Upper lobe of left lung (tissue), 6 donors: ENCODE measurements around the gene PLEKHH2. TPM values are rescaled to one million over a fixed set of nuclear protein-coding genes. Genes with fewer than 3 reads are reported as not detected.
A peak's percentile ranks its signal among the peaks of the same experiment; 100 is the strongest.
"Not testable (repeated sequence)": the region's sequence is repeated elsewhere in the genome, so short reads cannot be mapped to it uniquely, and the experiment has no call there.

Source experiments
- ATAC-seq, 2 donors: fragments of 200-7000 bp; cut with Tn5 transposase; one replicate each; pipeline ENCODE4 v1.9.1; 2022; ENCODE audit warnings: mild to moderate bottlenecking in 2 of 2, moderate library complexity in 2 of 2; ENCODE audit not compliant: low FRiP score in 2 of 2
- DNase-seq, 2 donors: peaks; one replicate each; pipeline ENCODE4 v3.0.0-alpha.2; 2019 to 2020
- H3K27ac ChIP-seq, 4 donors: fragments of 200-600 bp; sonication (generic); one replicate each; pipeline ENCODE4 v1.5.1; 2016 to 2019
- H3K27me3 ChIP-seq, 4 donors: fragments of 200-600 bp; sonication (generic); one replicate each; pipeline ENCODE4 v1.5.1; 2017 to 2019
- H3K36me3 ChIP-seq, 4 donors: fragments of 200-600 bp; sonication (generic); one replicate each; pipeline ENCODE4 v1.5.1; 2016 to 2019
- H3K4me1 ChIP-seq, 4 donors: fragments of 200-600 bp; sonication (generic); one replicate each; pipeline ENCODE4 v1.5.1; 2018 to 2019
- H3K4me3 ChIP-seq, 4 donors: fragments of 200-600 bp; sonication (generic); one replicate each; pipeline ENCODE4 v1.5.1; 2017 to 2019; ENCODE audit warnings: mild to moderate bottlenecking in 2 of 4, moderate library complexity in 1 of 4
- H3K9me3 ChIP-seq, 4 donors: fragments of 200-600 bp; sonication (generic); one replicate each; pipeline ENCODE4 v1.5.1; 2018 to 2019
- EP300 ChIP-seq, 4 donors: sonication (generic); formaldehyde crosslinking; IDR thresholded peaks; one replicate each; pipeline ENCODE4 v1.5.1; 2017; ENCODE audit warnings: antibody characterized with exemption in 4 of 4, control low read depth in 2 of 4
- POLR2A ChIP-seq, 4 donors: fragments of 450-650 bp; IDR thresholded peaks; one replicate each; pipeline ENCODE4 v1.5.1; 2016 to 2017; ENCODE audit warnings: antibody characterized with exemption in 4 of 4, mild to moderate bottlenecking in 2 of 4
- POLR2AphosphoS5 ChIP-seq, 2 donors: sonication (generic); formaldehyde crosslinking; IDR thresholded peaks; one replicate each; pipeline ENCODE4 v1.5.1; 2017; ENCODE audit warnings: antibody characterized with exemption in 2 of 2
- WGBS, 2 donors: methylation state at CpG; one replicate each; pipeline ENCODE4 v1.1.5; 2017 to 2018; 5-methylcytosine and 5-hydroxymethylcytosine counted together
- total RNA-seq, 6 donors: library from RNA; depleted of rRNA in 4 of 6; stranded (reverse); fragments of >200 nt in 4 of 6; gene quantifications; one replicate each; pipeline versions ENCODE4 v1.1.0 to v1.2.1, GENCODE V29; 2016 to 2021
- TF ChIP-seq, protein P1 (sequence below), 6 experiments: fragments of 450-650 bp in 4 of 6; fragments of 200-600 bp in 2 of 6; sonication (generic) in 2 of 6; IDR thresholded peaks; one replicate each; pipeline ENCODE4 v1.5.1; 2016 to 2019; ENCODE audit warnings: antibody characterized with exemption in 6 of 6
- donor health status: DM: no; HTN: no; CAD: no; lungs with moderate emphysema.
- donor health status: DM: no; HTN: yes; CAD: no; lungs with severe emphysema.

The PLEKHH2 gene
- total RNA-seq, 6 donors from 2014 or later: 32.2 to 273 (median 39.2) TPM

DNA sequence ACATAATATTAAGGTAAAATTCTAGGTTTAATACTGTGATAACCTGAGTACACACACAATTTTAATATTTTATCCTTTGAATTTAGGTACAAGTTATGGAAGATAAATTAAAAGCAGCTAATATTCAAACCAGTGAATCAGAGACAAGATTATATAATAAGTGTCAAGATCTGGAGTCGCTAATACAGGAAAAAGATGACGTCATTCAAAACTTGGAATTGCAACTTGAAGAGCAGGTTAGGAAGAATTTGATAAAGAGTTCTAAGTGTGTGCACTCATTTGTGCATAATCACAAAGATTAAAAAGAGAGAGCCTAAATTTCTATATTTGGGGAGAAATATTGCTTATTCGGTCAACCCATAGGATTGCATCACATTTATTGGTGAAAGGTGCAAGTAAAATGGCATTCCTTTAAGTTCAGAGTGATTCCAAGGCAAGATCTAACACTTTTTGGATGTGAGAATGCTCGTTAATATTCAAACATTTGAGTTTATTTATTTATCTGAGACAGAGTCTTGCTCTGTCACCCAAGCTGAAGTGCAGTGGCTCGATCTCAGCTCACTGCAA lies 55.5 kb downstream of the PLEKHH2 start:
- H3K36me3 ChIP-seq: peaks cover 0 to 4% (median 0%) of the 10 kb centered on the region in 4 donors
- no peaks in the 10 kb centered on the region for H3K9me3 ChIP-seq
- no peak overlapping the region for H3K4me3 ChIP-seq
- no peaks in the 10 kb centered on the region for H3K4me1 ChIP-seq
- H3K27me3 ChIP-seq: no peaks in the 10 kb centered on the region
- H3K27ac ChIP-seq: no peak overlapping the region
- DNase-seq (no peak), ATAC-seq (no peak)
- 62 to 69% methylated on average over 5 of the region's 5 CpGs for WGBS, 2 donors
- TF ChIP-seq, protein P1, sequence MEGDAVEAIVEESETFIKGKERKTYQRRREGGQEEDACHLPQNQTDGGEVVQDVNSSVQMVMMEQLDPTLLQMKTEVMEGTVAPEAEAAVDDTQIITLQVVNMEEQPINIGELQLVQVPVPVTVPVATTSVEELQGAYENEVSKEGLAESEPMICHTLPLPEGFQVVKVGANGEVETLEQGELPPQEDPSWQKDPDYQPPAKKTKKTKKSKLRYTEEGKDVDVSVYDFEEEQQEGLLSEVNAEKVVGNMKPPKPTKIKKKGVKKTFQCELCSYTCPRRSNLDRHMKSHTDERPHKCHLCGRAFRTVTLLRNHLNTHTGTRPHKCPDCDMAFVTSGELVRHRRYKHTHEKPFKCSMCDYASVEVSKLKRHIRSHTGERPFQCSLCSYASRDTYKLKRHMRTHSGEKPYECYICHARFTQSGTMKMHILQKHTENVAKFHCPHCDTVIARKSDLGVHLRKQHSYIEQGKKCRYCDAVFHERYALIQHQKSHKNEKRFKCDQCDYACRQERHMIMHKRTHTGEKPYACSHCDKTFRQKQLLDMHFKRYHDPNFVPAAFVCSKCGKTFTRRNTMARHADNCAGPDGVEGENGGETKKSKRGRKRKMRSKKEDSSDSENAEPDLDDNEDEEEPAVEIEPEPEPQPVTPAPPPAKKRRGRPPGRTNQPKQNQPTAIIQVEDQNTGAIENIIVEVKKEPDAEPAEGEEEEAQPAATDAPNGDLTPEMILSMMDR (IDR thresholded peaks at IDR 0.05): no peak
- TF ChIP-seq POLR2AphosphoS5 (IDR thresholded peaks at IDR 0.05) (no peak), POLR2A (IDR thresholded peaks at IDR 0.05) (no peak), EP300 (IDR thresholded peaks at IDR 0.05) (no peak)

DNA sequence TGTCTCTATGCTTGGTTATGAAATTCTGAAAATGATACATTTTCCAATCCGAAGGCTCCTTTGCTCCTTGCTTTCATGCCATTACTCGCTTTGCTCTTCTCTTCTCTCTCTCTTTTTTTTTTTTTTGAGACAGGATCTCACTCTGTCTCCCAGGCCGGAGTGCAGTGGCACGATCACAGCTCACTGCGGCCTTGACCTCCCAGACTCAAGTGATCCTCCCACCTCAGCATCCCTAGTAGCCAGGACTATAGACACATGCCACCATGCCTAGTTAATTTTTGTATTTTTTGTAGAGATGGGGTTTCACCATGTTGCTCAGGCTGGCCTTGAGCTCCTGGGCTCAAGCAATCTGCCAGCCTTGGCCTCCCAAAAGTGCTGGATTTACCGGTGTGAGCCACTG lies 61.1 kb downstream of the PLEKHH2 start:
- H3K9me3 ChIP-seq, H3K27me3 ChIP-seq, ATAC-seq, H3K27ac ChIP-seq, H3K36me3 ChIP-seq, H3K4me3 ChIP-seq, H3K4me1 ChIP-seq, DNase-seq: not testable (repeated sequence)
- WGBS, 2 donors: 82 to 84% methylated on average over 6 of the region's 6 CpGs

DNA sequence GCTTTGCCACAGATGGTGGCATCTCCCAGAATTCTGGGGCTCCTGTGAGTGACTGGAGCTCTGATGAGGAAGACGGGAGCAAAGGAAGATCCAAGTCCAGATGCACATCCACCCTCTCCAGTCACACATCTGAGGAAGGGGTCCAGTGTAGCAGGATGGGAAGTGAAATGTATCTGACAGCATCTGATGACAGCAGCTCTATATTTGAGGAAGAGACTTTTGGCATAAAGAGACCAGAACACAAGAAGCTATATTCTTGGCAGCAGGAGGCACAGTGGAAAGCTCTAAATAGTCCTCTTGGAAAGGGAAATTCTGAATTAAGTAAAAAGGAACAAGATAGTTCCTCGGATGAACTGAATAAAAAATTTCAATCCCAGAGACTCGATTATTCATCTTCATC lies 62.7 kb downstream of the PLEKHH2 start:
- DNase-seq: no peak
- no peaks in the 10 kb centered on the region for H3K27me3 ChIP-seq
- 64 to 70% methylated on average over 3 of the region's 3 CpGs for WGBS, 2 donors
- TF ChIP-seq, protein P1 (IDR thresholded peaks at IDR 0.05): no peak
- TF ChIP-seq POLR2AphosphoS5 (IDR thresholded peaks at IDR 0.05) (no peak), POLR2A (IDR thresholded peaks at IDR 0.05) (no peak), EP300 (IDR thresholded peaks at IDR 0.05) (no peak)
- no peaks in the 10 kb centered on the region for H3K9me3 ChIP-seq
- ATAC-seq: no peak
- H3K4me1 ChIP-seq: no peaks in the 10 kb centered on the region
- no peak overlapping the region for H3K4me3 ChIP-seq
- H3K36me3 ChIP-seq: peaks cover 0 to 4% (median 0%) of the 10 kb centered on the region in 4 donors
- no peak overlapping the region for H3K27ac ChIP-seq

DNA sequence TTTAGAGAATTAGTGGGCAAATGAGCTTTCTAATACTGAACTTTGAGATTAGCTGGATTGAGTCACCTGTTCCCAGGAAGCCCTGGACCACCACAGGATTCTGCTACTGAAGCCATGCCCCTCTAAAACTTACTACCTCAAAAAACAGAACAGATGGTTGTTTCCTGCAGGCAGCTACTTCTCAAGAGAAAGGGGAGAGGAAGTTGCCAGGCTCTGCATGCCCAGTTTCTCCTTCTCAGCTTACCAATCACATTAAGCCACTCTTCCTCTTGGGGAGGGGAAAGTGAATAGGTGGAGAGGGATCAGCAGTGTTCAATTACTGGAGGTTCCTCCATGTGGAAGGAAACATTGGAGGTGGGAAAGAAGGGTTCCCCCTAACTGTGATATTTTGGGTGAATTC lies 64.1 kb downstream of the PLEKHH2 start:
- peak overlapping the region in 1 of 4 donors; percentile 13 for H3K27ac ChIP-seq
- DNase-seq: no peak
- H3K4me1 ChIP-seq: no peaks in the 10 kb centered on the region
- TF ChIP-seq EP300 (IDR thresholded peaks at IDR 0.05): no peak
- TF ChIP-seq POLR2AphosphoS5 (IDR thresholded peaks at IDR 0.05): no peak
- TF ChIP-seq, protein P1 (IDR thresholded peaks at IDR 0.05): no peak
- no peak for TF ChIP-seq POLR2A (IDR thresholded peaks at IDR 0.05)
- H3K27me3 ChIP-seq: no peaks in the 10 kb centered on the region
- no peak overlapping the region for H3K4me3 ChIP-seq
- ATAC-seq: no peak
- no peaks in the 10 kb centered on the region for H3K36me3 ChIP-seq
- H3K9me3 ChIP-seq: no peaks in the 10 kb centered on the region

DNA sequence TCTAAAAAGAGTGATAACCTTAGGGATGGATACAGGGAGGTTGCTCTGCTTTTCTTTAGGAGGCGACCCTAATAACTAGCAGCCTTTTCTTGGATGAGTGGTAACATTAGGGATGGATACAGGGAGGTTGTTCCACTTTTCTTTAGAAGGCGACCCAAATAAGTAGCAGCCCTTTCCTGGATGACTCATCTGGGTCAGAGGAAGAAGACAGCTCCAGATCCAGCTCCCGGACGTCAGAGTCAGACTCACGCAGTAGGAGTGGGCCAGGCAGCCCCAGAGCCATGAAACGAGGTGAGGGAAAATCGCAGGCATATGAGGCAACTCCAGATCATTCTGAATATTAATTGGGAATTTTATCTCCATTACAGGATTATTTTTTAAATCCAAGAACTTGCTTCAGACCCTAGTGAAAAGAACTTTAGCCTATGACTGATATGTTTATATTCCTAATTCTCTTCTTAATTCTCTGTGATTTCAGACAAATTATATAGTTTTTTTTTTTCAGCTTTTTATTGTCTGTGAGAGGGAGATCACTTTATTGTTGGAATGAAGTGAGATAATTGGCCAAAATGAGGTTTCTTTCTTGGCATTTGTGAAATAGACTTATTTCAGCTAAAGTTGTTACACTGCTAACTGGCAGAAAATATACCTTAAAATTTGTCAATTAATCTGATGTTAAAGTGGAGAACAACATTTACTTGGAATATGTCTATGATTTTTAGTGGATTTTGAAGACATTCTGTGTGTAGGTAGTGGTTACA lies 70.4 kb downstream of the PLEKHH2 start:
- DNase-seq: peak in 1 of 2 donors; percentile 29
- Histone ChIP-seq H3K4me1 (peaks cover 0 to 2% (median 0%) of the 10 kb centered on the region in 4 donors), H3K27ac (peak overlapping the region in 3 of 4 donors; percentile 17 to 35 (median 31)), H3K36me3 (peaks cover 0 to 10% (median 0%) of the 10 kb centered on the region in 4 donors), H3K9me3 (no peaks in the 10 kb centered on the region), H3K4me3 (no peak overlapping the region), H3K27me3 (no peaks in the 10 kb centered on the region)
- TF ChIP-seq, protein P1 (IDR thresholded peaks at IDR 0.05): no peak
- TF ChIP-seq POLR2AphosphoS5 (IDR thresholded peaks at IDR 0.05) (no peak), POLR2A (IDR thresholded peaks at IDR 0.05) (no peak), EP300 (IDR thresholded peaks at IDR 0.05) (no peak)
- WGBS, 2 donors: 54 to 64% methylated on average over 7 of the region's 7 CpGs
- peak; percentile 65 to 97 for ATAC-seq
